GM18907 (cell line): ENCODE results near the gene NUDT19.

Experiments
- ATAC-seq: cut with Tn5 transposase; IDR thresholded peaks from one replicate; pipeline ENCODE4 v1.9.1; 2021; ENCODE audit warnings: mild to moderate bottlenecking, moderate library complexity; ENCODE audit not compliant: unreplicated experiment

Gene NUDT19

DNA sequence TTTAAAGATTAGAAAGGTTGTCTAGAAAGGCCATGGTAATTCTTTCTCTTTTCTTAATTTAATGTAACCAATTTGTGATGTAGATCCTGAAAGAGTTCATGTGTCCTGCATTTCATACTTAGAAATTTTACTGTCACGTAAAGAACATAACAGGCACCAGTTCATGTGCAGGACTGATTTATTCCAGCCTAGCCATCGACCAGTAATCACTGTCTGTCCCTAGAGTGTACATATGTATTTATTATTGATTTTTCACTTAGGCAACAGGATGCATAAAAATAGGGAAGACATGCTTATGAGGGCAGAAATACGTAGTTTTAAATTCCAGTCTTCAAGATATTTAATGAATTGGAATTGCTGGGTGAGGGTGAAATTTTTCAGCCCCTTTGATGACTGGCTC, 65.6 kb downstream of the NUDT19 start:
- no peak for ATAC-seq
